Spleen (tissue), 11 donors: ENCODE results near the gene PRRG3. TPM values are rescaled to one million over a fixed set of nuclear protein-coding genes. Genes with fewer than 3 reads are reported as not detected.

Source experiments
- DNase-seq: peaks from one replicate; pipeline ENCODE4 v3.0.0-alpha.2; 2020
- H3K27ac ChIP-seq, 8 donors: fragments of 200-600 bp; sonication (generic) in 7 of 8; 1 replicate in 4 of 8; 2 replicates in 4 of 8; pipeline versions ENCODE4 v1.5.0 to v1.8.0; 2016 to 2021; ENCODE audit warnings: inconsistent platforms in 4 of 8, mild to moderate bottlenecking in 4 of 8, moderate library complexity in 1 of 8
- H3K27me3 ChIP-seq, 7 donors: fragments of 200-600 bp; sonication (generic) in 6 of 7; replicated peaks in 1 of 7; 1 replicate in 4 of 7; 2 replicates in 3 of 7; pipeline versions ENCODE4 v1.5.0 to v1.8.0; 2016 to 2021; ENCODE audit warnings: inconsistent platforms in 3 of 7, mild to moderate bottlenecking in 1 of 7
- H3K36me3 ChIP-seq, 6 donors: fragments of 200-600 bp; sonication (generic) in 5 of 6; 1 replicate in 4 of 6; 2 replicates in 2 of 6; pipeline versions ENCODE4 v1.5.0 to v1.8.0; 2016 to 2021; ENCODE audit warnings: inconsistent platforms in 2 of 6
- H3K4me1 ChIP-seq, 6 donors: fragments of 200-600 bp; sonication (generic) in 5 of 6; 1 replicate in 3 of 6; 2 replicates in 3 of 6; pipeline versions ENCODE4 v1.5.0 to v1.8.0; 2016 to 2021; ENCODE audit warnings: inconsistent platforms in 3 of 6
- H3K4me3 ChIP-seq, 8 donors: fragments of 200-600 bp; sonication (generic) in 7 of 8; 1 replicate in 4 of 8; 2 replicates in 4 of 8; pipeline versions ENCODE4 v1.5.0 to v1.8.0; 2016 to 2021; ENCODE audit warnings: inconsistent platforms in 4 of 8, mild to moderate bottlenecking in 4 of 8, moderate library complexity in 2 of 8
- H3K9me3 ChIP-seq, 8 donors: fragments of 200-600 bp; sonication (generic) in 7 of 8; 1 replicate in 4 of 8; 2 replicates in 4 of 8; pipeline versions ENCODE4 v1.5.0 to v1.8.0; 2016 to 2021; ENCODE audit warnings: inconsistent platforms in 4 of 8
- POLR2A ChIP-seq, 3 donors: fragments of 450-650 bp; IDR thresholded peaks; one replicate each; pipeline ENCODE4 v1.5.1; 2017; ENCODE audit warnings: antibody characterized with exemption in 3 of 3, mild to moderate bottlenecking in 1 of 3
- POLR2AphosphoS5 ChIP-seq, 3 donors: sonication (generic); formaldehyde crosslinking; IDR thresholded peaks; one replicate each; pipeline ENCODE4 v1.5.1; 2017; ENCODE audit warnings: antibody characterized with exemption in 3 of 3
- WGBS, 5 donors: extraction: QIAGEN DNeasy Blood & Tissue Kit in 3 of 5; methylation state at CpG; one replicate each; pipeline versions ENCODE4 v1.1.5 to v1.1.7; 2013 to 2018; 5-methylcytosine and 5-hydroxymethylcytosine counted together
- intact Hi-C: fragments of 100-400 bp; cut with DNase I; formaldehyde crosslinking; loops from one replicate; pipeline ENCODE4 v1.15.0; 2023; ENCODE audit warnings: low total_unique reads
- polyA plus RNA-seq, 3 donors: library from polyadenylated mRNA; stranded (reverse); fragments of 200-250 nt; gene quantifications; one replicate each; pipeline ENCODE4 v1.2.1, GENCODE V29; 2013
- total RNA-seq, 7 donors: library from RNA; depleted of rRNA in 3 of 7; stranded (reverse); fragments of >200 nt in 3 of 7; fragmentation: NEBNext Ultra II Directional in 4 of 7; extraction: Animal tissue kit (Norgen Biotek cat#: 25700) in 4 of 7; gene quantifications; one replicate each; pipeline versions ENCODE4 v1.1.0 to v1.2.1, GENCODE V29; 2016 to 2021
- TF ChIP-seq, protein P1 (sequence below), 11 experiments: fragments of 200-600 bp in 7 of 11; fragments of 450-650 bp in 4 of 11; sonication (generic) in 4 of 11; IDR thresholded peaks in 8 of 11; conservative IDR thresholded peaks in 3 of 11; 1 replicate in 7 of 11; 2 replicates in 4 of 11; pipeline versions ENCODE4 v1.4.0 to v1.8.0; 2016 to 2021; ENCODE audit warnings: antibody characterized with exemption in 11 of 11, inconsistent platforms in 4 of 11, mild to moderate bottlenecking in 1 of 11
- donor health status: healthy with polysubstance abuse.
- donor health status: DM: no; HTN: no; CAD: no; lungs with moderate emphysema.
- donor health status: DM: no; HTN: no; CAD: no.
- donor health status: Bipolar disorder and iron deficiency.
- donor health status: healthy.
- donor health status: DM: no; HTN: no; CAD: no.
- donor health status: DM: yes; HTN: yes; CAD: no.

PRRG3 gene
- total and polyA plus RNA-seq, 10 donors, result 0.06 to 4.3 (median 1.5) TPM

DNA sequence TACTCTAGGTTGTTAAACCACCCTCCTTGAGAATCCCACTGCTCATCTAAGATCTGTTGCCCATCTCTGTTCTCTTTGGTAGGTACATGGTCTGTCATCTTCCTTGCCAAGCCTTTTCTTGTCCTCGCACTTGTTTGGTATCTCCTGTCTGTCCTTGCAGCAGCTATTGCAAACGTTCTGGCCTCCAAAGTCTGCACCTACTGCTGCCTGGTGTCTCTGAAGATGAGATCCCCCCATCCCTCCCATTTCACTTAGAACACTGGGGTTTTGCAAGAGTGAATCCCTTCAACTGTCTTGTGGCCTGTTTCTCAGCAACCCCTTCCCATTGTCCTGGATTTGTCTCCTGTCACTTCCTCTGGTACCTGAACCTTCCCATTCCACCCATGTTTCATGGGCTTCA lies 40.0 kb downstream of the PRRG3 start:
- DNase-seq, result peak; percentile 11
- no peak overlapping the region for H3K27ac ChIP-seq
- no peaks in the 10 kb centered on the region for H3K4me1 ChIP-seq
- H3K4me3 ChIP-seq, result no peak overlapping the region
- H3K9me3 ChIP-seq, result no peaks in the 10 kb centered on the region
- H3K36me3 ChIP-seq, result no peaks in the 10 kb centered on the region
- H3K27me3 ChIP-seq, result peaks cover 0 to 9% (median 0%) of the 10 kb centered on the region in 7 donors
- WGBS, 5 donors, result 58 to 90% (median 71%) methylated on average over 2 of the region's 2 CpGs
- TF ChIP-seq POLR2A (IDR thresholded peaks at IDR 0.05), result no peak
- TF ChIP-seq POLR2AphosphoS5 (IDR thresholded peaks at IDR 0.05), result no peak
- TF ChIP-seq, protein P1, sequence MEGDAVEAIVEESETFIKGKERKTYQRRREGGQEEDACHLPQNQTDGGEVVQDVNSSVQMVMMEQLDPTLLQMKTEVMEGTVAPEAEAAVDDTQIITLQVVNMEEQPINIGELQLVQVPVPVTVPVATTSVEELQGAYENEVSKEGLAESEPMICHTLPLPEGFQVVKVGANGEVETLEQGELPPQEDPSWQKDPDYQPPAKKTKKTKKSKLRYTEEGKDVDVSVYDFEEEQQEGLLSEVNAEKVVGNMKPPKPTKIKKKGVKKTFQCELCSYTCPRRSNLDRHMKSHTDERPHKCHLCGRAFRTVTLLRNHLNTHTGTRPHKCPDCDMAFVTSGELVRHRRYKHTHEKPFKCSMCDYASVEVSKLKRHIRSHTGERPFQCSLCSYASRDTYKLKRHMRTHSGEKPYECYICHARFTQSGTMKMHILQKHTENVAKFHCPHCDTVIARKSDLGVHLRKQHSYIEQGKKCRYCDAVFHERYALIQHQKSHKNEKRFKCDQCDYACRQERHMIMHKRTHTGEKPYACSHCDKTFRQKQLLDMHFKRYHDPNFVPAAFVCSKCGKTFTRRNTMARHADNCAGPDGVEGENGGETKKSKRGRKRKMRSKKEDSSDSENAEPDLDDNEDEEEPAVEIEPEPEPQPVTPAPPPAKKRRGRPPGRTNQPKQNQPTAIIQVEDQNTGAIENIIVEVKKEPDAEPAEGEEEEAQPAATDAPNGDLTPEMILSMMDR (IDR thresholded peaks at IDR 0.05 in 8 of 11, conservative IDR thresholded peaks at IDR 0.05 in 3 of 11), result no peak
- intact Hi-C loops, result no loop called here

DNA sequence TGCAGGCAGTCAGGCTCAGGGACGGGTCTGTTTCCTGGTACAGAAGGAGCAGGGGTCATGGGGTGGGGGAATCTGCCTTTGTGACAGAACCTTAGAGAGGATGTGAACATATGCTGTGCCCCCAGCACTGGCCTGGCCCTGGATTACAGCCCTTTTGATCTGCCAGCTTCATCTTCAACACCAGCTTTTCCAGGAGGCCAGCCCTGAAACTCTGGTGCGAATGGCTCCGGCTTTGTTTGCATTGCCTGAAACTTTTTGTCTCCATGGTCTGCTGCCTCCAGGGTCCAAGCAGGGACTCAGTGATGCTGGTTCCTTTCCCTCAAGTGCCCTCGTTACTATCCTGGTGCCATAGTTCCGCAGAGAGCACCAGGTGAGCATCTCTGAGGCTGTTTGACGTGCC lies 41.4 kb downstream of the PRRG3 start:
- DNase-seq, result peak; percentile 47
- no peaks in the 10 kb centered on the region for H3K36me3 ChIP-seq
- intact Hi-C loops, result no loop called here
- TF ChIP-seq POLR2A (IDR thresholded peaks at IDR 0.05) (no peak), POLR2AphosphoS5 (IDR thresholded peaks at IDR 0.05) (no peak)
- TF ChIP-seq, protein P1 (IDR thresholded peaks at IDR 0.05 in 8 of 11, conservative IDR thresholded peaks at IDR 0.05 in 3 of 11), result no peak
- H3K4me3 ChIP-seq, result no peak overlapping the region
- WGBS, 5 donors, result 41 to 100% (median 76%) methylated on average over 2 to 6 of the region's 6 CpGs
- no peaks in the 10 kb centered on the region for H3K9me3 ChIP-seq
- no peak overlapping the region for H3K27ac ChIP-seq
- peaks cover 0 to 9% (median 0%) of the 10 kb centered on the region in 7 donors for H3K27me3 ChIP-seq
- no peaks in the 10 kb centered on the region for H3K4me1 ChIP-seq

DNA sequence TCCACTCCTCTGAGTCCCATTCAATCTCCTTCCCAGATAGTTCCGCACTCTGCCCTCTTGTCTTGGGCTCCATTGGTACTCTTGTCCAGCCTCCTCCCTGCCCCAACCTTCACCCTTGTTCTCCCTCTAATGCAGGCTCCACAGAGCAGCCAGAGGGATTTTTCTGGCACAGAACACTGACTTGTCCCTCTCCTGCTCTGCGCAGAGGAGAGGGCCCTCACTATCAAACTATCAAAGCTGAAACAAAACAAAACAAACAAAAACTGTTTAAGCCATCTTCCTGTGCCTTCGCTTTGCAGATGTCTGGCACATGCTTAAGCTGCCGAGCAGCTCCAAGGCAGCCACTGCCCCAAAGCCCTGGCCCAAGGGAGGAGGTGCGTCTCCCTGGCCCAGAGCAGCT lies 42.2 kb downstream of the PRRG3 start:
- DNase-seq, result peak; percentile 19
- no peaks in the 10 kb centered on the region for H3K9me3 ChIP-seq
- no peak for TF ChIP-seq POLR2A (IDR thresholded peaks at IDR 0.05)
- TF ChIP-seq, protein P1 (IDR thresholded peaks at IDR 0.05 in 8 of 11, conservative IDR thresholded peaks at IDR 0.05 in 3 of 11), result no peak
- no peak for TF ChIP-seq POLR2AphosphoS5 (IDR thresholded peaks at IDR 0.05)
- H3K27ac ChIP-seq, result no peak overlapping the region
- peaks cover 0 to 3% (median 0%) of the 10 kb centered on the region in 7 donors for H3K27me3 ChIP-seq
- intact Hi-C loops, result no loop called here
- no peaks in the 10 kb centered on the region for H3K36me3 ChIP-seq
- WGBS, 5 donors, result 77 to 90% (median 83%) methylated on average over 4 to 5 of the region's 5 CpGs
- H3K4me1 ChIP-seq, result no peaks in the 10 kb centered on the region
- no peak overlapping the region for H3K4me3 ChIP-seq

DNA sequence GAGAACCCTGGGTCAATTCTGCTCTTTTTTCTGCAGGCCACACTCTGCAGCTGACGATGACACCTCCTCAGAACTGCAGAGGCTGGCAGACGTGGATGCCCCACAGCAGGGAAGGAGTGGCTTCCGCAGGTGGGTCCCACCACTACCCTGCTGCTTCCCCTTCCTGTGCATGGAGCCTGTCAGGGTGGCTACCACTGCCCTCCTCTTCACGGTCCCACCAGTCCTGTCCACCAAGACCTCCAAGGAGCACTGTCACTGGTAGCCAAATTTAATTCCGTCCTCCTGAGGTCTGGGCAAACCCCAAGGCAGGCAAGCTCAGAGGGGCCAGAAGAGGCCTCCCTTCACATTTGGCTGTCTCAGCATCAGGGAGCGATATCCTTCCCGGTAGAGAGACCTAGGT lies 43.5 kb downstream of the PRRG3 start:
- no peaks in the 10 kb centered on the region for H3K4me1 ChIP-seq
- H3K4me3 ChIP-seq, result no peak overlapping the region
- 74 to 85% (median 81%) methylated on average over 3 to 7 of the region's 7 CpGs for WGBS, 5 donors
- no peaks in the 10 kb centered on the region for H3K36me3 ChIP-seq
- DNase-seq, result peak; percentile 54
- TF ChIP-seq, protein P1 (IDR thresholded peaks at IDR 0.05 in 8 of 11, conservative IDR thresholded peaks at IDR 0.05 in 3 of 11), result no peak
- no peak for TF ChIP-seq POLR2AphosphoS5 (IDR thresholded peaks at IDR 0.05)
- TF ChIP-seq POLR2A (IDR thresholded peaks at IDR 0.05), result no peak
- no peaks in the 10 kb centered on the region for H3K27me3 ChIP-seq
- intact Hi-C loops, result no loop called here
- H3K27ac ChIP-seq, result no peak overlapping the region
- no peaks in the 10 kb centered on the region for H3K9me3 ChIP-seq
